ENCODE results near the gene ANKRD11.
A peak's percentile ranks its signal among the peaks of the same experiment; 100 is the strongest.

ANKRD11 gene

DNA sequence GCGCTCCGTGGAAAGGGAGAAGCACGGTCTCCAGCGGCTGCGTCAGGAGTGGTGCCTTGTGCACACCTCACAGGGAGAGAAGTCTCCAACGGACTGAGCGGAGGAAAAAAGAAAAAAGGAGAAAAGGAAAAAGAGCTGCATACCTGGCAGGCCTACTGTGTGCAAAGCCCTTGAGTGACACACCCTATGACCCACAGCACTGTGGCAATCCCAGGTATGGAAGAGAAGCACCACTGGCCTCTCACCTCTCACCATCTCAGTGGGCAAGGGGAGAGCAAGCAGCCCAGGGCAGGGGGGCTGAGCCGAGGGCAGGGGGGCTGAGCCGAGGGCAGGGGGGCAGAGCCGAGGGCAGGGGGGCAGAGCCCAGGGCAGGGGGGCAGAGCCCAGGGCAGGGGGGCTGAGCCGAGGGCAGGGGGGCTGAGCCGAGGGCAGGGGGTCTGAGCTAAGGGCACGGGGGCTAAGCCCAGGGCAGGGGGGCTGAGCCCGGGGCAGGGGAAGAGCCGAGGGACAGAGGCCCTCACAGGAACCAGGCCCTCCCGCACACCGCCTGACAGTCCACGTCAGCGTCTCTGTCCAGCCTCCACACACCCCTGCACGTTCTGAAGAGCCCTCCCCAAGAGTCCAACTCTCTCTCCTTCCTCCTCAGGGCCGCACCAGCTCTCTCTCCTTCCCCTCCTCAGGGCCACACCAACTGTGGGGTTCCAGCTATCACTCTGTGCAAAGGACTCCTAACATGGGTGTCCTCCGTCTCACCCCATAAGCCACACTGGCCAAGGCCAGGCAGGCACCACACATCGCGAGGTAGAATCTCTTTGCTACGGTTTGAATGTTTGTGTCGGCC, 167.0 kb downstream of the ANKRD11 start:
- TF ChIP-seq, protein P1, sequence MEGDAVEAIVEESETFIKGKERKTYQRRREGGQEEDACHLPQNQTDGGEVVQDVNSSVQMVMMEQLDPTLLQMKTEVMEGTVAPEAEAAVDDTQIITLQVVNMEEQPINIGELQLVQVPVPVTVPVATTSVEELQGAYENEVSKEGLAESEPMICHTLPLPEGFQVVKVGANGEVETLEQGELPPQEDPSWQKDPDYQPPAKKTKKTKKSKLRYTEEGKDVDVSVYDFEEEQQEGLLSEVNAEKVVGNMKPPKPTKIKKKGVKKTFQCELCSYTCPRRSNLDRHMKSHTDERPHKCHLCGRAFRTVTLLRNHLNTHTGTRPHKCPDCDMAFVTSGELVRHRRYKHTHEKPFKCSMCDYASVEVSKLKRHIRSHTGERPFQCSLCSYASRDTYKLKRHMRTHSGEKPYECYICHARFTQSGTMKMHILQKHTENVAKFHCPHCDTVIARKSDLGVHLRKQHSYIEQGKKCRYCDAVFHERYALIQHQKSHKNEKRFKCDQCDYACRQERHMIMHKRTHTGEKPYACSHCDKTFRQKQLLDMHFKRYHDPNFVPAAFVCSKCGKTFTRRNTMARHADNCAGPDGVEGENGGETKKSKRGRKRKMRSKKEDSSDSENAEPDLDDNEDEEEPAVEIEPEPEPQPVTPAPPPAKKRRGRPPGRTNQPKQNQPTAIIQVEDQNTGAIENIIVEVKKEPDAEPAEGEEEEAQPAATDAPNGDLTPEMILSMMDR (IDR thresholded peaks at IDR 0.05; ENCODE audit: borderline replicate concordance, insufficient read depth, low read depth, low read length), result no peak

DNA sequence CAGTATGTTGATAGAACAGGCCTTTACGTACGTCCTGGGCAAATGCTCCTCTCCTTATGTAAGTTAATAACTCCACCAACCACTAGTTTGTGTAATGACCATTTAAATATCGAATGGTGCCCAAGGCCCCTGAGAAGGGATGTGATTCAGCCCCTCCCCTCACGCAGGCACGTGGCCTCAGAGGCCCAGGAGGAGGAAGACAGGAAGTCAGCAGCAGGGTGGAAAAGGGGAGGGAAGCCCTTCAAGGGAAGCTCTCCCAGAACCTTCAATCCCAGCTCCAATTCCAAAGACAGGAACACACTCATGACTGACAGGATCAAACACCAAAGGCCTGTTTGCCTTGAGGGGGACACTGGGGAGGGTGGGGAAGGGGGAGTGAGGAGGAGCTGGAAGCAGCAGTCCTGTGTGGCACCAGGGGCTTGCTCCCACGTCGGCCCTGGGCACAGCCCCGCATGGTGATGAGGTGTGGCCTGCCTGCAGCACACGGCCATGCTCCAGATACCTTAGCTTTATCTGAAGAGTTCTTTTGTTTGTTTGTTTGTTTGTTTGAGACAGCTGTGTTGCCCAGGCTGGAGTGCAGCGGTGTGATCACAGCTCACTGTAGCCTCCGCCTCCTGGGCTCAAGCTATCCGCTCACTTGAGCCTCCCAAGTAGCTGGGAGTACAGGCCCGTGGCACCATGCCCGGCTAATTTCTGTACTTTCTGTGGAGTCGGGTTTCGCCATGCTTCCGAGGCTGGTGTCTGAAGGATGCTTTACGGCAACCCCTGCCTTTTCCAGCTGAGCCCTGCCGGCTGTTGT, 167.8 kb downstream of the ANKRD11 start:
- TF ChIP-seq, protein P1 (IDR thresholded peaks at IDR 0.05; ENCODE audit: borderline replicate concordance, insufficient read depth, low read depth, low read length), result no peak
- H3K4me3 ChIP-seq (ENCODE audit: low read depth, low read length), result no peak overlapping the region

More for the DNA sequence above, 167.0 kb downstream of the ANKRD11 start:
- H3K4me3 ChIP-seq (ENCODE audit: low read depth, low read length), result no peak overlapping the region

DNA sequence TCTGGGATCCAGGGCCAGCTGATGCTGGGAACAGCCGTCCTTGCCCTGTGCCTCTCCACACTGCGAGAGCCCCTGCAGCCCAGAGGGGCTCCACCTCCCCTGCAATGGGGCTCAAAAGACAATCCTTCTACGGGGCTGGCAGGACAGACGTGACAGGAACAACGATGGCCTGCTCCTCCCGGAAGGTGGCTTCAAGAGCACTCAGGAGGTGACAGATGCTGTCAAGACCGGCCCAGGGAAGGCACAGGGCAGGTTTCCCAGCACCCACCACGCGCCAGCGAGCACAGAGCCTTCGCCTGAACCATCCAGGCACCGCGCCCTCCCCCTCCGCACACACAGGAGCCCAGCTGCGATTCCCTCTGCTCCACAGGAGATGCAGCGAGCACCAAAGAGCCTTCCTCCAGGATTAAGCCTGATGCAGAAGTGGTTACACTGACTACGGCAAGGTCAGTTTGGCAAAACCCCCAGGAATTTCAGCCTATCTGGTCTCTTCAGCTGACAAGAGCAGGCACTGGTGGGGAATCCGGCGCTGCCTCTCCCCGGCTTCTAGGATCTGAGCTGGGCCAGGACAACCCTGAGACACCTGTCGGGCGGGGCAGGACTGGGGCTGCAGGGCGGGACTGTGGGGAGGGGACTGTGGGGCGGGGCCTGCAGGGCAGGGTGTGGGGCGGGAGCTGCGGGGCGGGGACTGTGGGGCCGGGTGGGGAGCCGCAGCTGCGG, 169.4 kb downstream of the ANKRD11 start:
- TF ChIP-seq, protein P1 (IDR thresholded peaks at IDR 0.05; ENCODE audit: borderline replicate concordance, insufficient read depth, low read depth, low read length), result no peak
- H3K4me3 ChIP-seq (ENCODE audit: low read depth, low read length), result no peak overlapping the region

DNA sequence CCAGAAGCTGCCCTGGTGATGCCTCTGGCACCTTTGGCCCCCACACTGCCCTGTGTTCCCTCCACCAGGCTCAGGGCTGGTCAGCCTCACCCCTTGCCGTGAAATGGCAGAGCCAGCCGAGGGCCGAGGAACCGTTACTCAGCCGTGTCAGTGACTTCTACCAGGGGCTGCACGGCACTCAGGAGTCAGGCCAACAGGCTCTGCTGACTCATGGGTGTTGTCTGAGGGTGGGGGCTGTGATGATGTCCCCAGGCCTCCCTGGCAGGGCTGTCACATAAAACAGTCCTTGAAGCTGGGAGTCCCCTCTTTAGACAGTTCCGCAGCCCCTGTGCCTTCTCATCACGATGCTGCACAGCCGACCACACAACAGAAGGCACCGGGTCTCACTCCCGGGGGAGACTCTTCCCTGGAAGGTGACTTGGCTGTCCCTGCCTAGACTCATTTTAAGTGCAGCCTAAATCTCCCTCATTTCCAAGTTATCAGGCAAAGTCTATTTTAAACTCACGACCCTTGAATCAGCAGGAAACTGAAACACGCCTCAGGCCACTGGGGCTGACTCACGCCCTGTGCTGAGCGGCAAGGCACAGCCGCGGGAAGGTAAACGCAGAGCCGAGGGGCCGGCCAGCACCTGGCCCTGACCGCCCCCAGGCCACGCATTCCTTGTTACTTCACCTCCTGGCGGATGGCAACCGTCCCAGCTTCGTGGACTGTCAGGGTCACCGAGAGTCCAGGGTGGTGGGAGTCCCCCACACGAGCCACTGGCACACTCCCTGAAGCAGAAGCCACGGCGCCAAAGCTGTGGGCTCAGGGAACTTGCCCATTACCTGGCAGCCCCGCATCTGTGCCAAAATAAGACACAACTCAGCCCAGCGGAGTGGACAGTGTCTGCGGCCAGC, 170.2 kb downstream of the ANKRD11 start:
- peak overlapping the region; percentile 3 for H3K4me3 ChIP-seq (ENCODE audit: low read depth, low read length)
- TF ChIP-seq, protein P1 (IDR thresholded peaks at IDR 0.05; ENCODE audit: borderline replicate concordance, insufficient read depth, low read depth, low read length), result no peak

DNA sequence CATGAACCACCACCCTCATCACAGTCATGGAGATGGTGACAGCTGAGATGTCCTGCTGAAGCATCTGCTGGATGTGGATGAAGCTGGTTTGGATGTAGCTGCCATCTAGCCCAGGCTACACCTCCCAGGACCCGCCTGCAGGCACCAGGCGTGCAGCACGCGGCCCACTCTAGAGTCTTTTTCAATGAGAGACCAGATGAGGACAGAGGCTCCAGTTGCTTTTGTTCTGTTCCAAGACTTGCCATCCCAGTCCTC, 170.8 kb downstream of the ANKRD11 start:
- TF ChIP-seq, protein P1 (IDR thresholded peaks at IDR 0.05; ENCODE audit: borderline replicate concordance, insufficient read depth, low read depth, low read length), result no peak

DNA sequence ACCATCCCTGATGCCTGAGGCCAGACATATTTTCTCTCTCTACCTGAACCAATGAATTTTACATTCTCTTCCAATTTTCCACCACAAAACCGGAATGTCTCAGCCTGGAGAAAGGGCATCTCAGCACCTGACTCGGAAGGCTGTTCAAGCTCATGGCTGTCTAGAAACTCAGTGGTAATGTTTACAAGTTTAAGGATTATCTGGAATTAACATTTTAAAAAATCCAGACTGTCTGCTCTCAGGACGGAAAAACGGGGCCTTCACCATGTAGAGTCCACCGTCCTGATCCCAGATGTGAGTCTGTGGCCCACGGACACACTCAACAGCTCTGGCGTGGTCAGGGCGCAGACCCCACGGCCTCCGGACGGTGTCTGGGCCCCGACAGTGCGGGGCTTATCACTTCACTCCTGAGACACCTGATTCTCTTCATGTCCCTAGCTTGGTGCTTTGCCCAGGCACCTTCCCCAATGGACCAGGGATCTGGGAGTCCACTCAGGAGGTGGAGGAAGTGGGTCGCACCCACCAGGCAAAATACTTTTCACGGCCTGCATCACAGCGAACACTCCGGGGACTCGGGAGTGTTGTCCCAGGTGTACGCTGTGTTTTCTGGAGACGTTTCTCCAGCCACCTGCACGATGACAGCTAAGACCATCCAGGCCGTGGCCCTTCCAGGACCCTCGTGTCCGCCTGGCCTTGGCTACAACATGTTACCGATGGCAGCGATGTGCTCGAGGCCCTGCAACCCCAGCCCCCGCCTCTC, 171.3 kb downstream of the ANKRD11 start:
- H3K4me3 ChIP-seq (ENCODE audit: low read depth, low read length), result no peak overlapping the region
- TF ChIP-seq, protein P1 (IDR thresholded peaks at IDR 0.05; ENCODE audit: borderline replicate concordance, insufficient read depth, low read depth, low read length), result no peak

More for the DNA sequence above, 170.8 kb downstream of the ANKRD11 start:
- H3K4me3 ChIP-seq (ENCODE audit: low read depth, low read length), result no peak overlapping the region
